ENCODE measurements around the gene MPV17. TPM values are rescaled to one million over a fixed set of nuclear protein-coding genes. Genes with fewer than 3 reads are reported as not detected.
"Not testable (repeated sequence)": the region's sequence is repeated elsewhere in the genome, so short reads cannot be mapped to it uniquely, and the experiment has no call there.

Gene MPV17
- total RNA-seq, 4 donors from 2014 or later = 57.9 to 93.4 (median 66.4) TPM

DNA sequence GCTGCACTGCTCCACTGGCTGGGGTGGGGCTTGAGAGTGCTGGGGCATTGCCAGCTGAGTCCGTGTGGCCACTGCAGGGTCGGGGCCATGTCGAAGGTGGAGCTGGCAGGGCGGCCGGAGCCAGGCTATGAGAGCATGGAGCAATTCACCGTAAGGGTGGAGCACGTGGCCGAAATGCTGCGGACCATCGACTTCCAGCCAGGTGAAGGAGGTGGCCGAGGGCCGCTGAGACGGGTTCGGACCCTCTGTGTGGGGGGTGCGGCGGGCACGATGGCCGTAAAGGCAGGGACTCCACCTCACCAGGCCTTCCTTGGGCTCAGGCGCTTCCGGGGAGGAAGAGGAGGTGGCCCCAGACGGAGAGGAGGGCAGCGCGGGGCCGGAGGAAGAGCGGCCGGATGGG lies 16.8 kb downstream of the MPV17 start:
- WGBS, 2 donors (ENCODE audit: low coverage in 1 of 2) = 34% methylated on average over 8 of the region's 26 CpGs; no CpG with 5 or more reads in 1 of the 2 donors
- no peak for ATAC-seq
- H3K36me3 ChIP-seq = peaks cover 0 to 33% of the 10 kb centered on the region in 2 donors
- no peak overlapping the region for H3K4me3 ChIP-seq
- peaks cover 60% of the 10 kb centered on the region for H3K27me3 ChIP-seq
- no peak for TF ChIP-seq POLR2AphosphoS5 (IDR thresholded peaks at IDR 0.05)
- no peak for TF ChIP-seq CTCF (IDR thresholded peaks at IDR 0.05)
- no peak for TF ChIP-seq EP300 (IDR thresholded peaks at IDR 0.05)
- no peak for TF ChIP-seq POLR2A (IDR thresholded peaks at IDR 0.05)
- H3K27ac ChIP-seq = no peak overlapping the region
- no peaks in the 10 kb centered on the region for H3K9me3 ChIP-seq
- H3K4me1 ChIP-seq = peaks cover 0 to 32% (median 15%) of the 10 kb centered on the region in 3 donors

DNA sequence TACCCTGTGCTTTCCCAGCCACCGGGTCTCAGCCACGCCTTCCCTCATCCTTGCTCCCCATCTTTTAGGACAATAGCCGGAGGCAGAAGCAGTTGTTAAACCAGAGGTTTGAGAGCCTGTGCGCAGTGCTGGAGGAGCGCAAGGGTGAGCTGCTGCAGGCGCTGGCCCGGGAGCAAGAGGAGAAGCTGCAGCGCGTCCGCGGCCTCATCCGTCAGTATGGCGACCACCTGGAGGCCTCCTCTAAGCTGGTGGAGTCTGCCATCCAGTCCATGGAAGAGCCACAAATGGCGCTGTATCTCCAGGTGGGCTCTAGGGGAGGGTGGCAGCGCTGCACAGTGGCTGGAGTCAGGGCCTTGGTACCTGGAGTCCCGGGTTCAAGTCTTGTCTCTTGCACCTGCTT lies 17.4 kb downstream of the MPV17 start:
- H3K27ac ChIP-seq = no peak overlapping the region
- 73 to 100% methylated on average over 1 to 3 of the region's 16 CpGs for WGBS, 2 donors (ENCODE audit: low coverage in 1 of 2)
- H3K27me3 ChIP-seq = peaks cover 60% of the 10 kb centered on the region
- ATAC-seq = no peak
- no peaks in the 10 kb centered on the region for H3K9me3 ChIP-seq
- peaks cover 0 to 32% (median 15%) of the 10 kb centered on the region in 3 donors for H3K4me1 ChIP-seq
- H3K36me3 ChIP-seq = peaks cover 0 to 27% of the 10 kb centered on the region in 2 donors
- TF ChIP-seq EP300 (IDR thresholded peaks at IDR 0.05) (no peak), CTCF (IDR thresholded peaks at IDR 0.05) (no peak), POLR2AphosphoS5 (IDR thresholded peaks at IDR 0.05) (no peak), POLR2A (IDR thresholded peaks at IDR 0.05) (no peak)
- no peak overlapping the region for H3K4me3 ChIP-seq

DNA sequence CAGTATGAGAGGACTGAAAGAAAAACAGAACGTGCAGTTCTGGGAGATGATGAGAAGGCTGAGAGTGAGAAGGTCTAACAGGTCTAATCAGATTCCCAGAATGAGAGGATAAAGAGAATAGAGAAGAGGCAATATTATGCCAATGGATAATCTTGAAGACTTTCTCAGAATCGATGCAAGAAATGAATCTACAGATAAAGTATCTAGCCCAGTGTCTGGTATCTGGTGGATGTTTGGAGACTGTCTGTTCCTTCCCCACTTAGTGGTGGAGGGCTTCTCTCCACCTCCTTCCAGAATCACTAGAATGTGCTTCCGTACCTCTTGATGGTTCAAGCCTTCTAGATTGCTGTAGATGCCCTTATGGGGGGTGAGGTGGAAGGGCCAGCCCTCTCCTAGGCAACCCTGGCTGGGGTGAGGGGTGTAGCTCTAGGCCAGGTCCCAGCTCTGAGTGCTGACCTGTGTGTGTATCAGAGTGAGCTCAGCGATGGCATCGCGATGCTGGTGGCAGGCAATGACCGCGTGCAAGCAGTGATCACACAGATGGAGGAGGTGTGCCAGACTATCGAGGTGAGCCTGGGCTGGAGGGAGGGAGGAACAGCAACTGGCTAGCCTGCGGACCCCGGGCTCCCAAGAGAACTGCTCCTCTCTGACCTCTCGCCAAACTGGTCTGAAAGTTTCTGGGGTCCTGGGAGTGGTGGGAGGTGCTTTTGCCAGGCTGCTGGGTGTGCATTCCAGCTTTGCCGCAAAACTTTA lies 18.2 kb downstream of the MPV17 start:
- peaks cover 66% of the 10 kb centered on the region for H3K27me3 ChIP-seq
- ATAC-seq = no peak
- TF ChIP-seq POLR2A (IDR thresholded peaks at IDR 0.05) = no peak
- TF ChIP-seq EP300 (IDR thresholded peaks at IDR 0.05) = no peak
- no peak for TF ChIP-seq POLR2AphosphoS5 (IDR thresholded peaks at IDR 0.05)
- no peak for TF ChIP-seq CTCF (IDR thresholded peaks at IDR 0.05)

DNA sequence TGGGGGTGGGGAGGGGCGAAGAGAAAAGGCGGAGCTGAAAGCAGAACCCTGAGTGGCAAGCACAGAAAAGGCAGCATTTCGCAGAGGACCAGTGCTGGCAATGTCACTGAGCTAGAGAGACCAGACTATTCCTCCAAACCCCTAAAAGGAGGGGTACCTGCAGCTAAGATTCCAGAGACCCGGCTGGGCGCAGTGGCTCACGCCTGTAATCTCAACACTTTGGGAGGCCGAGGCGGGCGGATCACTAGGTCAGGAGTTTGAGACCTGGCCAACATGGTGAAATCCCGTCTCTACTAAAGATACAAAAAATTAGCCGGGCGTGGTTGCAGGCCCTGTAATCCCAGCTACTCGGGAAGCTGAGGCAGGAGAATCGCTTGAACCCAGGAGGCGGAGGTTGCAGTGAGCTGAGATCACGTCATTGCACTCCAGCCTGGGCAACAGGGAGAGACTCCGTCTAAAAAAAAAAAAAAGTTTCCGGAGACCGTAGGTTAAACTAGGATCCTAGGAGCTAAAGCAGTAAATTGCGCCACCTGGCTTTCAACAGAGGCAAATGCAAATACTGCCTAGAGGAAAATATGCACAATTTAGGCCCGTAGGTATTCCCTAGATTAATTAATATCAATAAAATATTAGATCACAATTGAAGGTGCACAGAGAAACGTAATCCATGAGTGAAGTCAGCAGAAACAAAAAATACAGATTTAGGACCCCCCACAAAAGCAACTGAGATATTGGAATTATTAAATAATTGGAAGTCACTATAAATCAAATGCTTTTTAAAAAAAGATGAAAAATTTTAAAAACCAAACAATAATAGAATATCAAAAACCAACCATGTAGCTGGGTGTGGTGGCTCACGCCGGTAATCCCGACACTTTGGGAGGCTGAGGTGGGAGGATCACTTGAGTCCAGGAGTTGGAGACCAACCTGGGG lies 19.5 kb downstream of the MPV17 start:
- peak; percentile 67 for ATAC-seq
- Histone ChIP-seq H3K27me3 (peaks cover 64% of the 10 kb centered on the region), H3K36me3 (peaks cover 0 to 5% of the 10 kb centered on the region in 2 donors), H3K9me3 (no peaks in the 10 kb centered on the region), H3K4me1 (peaks cover 0 to 29% (median 15%) of the 10 kb centered on the region in 3 donors), H3K4me3 (peak overlapping the region; percentile 11 to 37), H3K27ac (peak overlapping the region in 1 of 4 donors; percentile 22)
- TF ChIP-seq CTCF (IDR thresholded peaks at IDR 0.05) (peak in 3 of 4 experiments; percentile 84 to 87 (median 85)), POLR2A (IDR thresholded peaks at IDR 0.05) (no peak)
- WGBS, 2 donors (ENCODE audit: low coverage in 1 of 2) = 19 to 31% methylated on average over 11 to 20 of the region's 25 CpGs

More for the DNA sequence above, 18.2 kb downstream of the MPV17 start:
- no peak overlapping the region for H3K27ac ChIP-seq
- peaks cover 0 to 32% (median 15%) of the 10 kb centered on the region in 3 donors for H3K4me1 ChIP-seq
- H3K36me3 ChIP-seq = peaks cover 0 to 18% of the 10 kb centered on the region in 2 donors
- no peaks in the 10 kb centered on the region for H3K9me3 ChIP-seq
- WGBS, 2 donors (ENCODE audit: low coverage in 1 of 2) = 71 to 85% methylated on average over 2 to 7 of the region's 13 CpGs
- H3K4me3 ChIP-seq = no peak overlapping the region

DNA sequence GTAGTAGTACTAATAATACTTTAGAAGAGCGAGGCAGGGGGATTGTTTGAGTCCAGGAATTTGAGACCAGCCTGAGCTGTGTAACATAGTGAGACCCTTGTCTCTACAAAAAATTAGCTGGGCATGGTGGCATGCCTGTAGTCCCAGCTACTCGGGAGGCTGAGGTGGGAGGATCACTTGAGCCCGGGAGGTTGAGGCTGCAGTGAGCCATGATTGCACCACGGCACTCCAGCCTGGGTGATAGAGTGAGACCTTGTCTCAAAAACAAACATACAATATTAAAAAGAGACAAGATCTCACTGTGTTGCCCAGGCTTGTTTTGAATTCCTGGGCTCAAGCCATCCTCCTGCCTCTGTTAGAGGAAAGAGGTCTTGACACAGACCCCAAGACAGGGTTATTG lies 22.3 kb downstream of the MPV17 start:
- not testable (repeated sequence) for H3K4me3 ChIP-seq, H3K4me1 ChIP-seq, H3K9me3 ChIP-seq, H3K27ac ChIP-seq, ATAC-seq, H3K36me3 ChIP-seq
- H3K27me3 ChIP-seq = peaks cover 56% of the 10 kb centered on the region
- 86 to 90% methylated on average over 4 of the region's 4 CpGs for WGBS, 2 donors (ENCODE audit: low coverage in 1 of 2)

All from gastroesophageal sphincter (tissue), 4 donors.